ENCODE measurements around the gene CPNE6.

Gene CPNE6

DNA sequence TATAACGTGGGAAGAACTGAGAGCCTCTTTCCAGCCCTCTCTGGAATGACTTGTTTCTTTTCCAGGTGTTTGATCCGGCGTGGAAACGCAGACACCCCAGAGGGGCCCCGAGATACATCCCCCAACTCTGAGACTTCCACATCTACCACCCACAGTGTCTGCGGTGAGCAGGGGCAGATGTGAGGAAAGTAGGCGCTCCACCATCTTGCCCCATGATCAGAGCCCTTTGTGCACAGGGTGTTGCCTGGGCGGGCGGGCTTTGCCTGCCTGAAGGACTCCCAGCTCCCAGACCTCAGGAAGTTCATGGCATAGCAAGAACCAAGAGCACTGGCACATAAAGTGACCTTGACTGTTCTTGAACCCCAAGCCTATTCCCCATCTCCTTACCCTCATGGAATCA lies 16.7 kb upstream of the CPNE6 start:
- peaks cover 8 to 9% of the 10 kb centered on the region in 2 donors for H3K4me1 ChIP-seq (ENCODE audit: control insufficient read depth in 2 of 2, insufficient read depth in 2 of 2, low read length in 2 of 2)
- H3K27ac ChIP-seq (ENCODE audit: low read depth in 2 of 2, low read length in 2 of 2) = no peak overlapping the region
- no peak overlapping the region for H3K9ac ChIP-seq (ENCODE audit: low read depth in 1 of 2, low read length in 2 of 2)
- H3K4me3 ChIP-seq (ENCODE audit: low read length in 2 of 2) = no peak overlapping the region
- peaks cover 0 to 2% of the 10 kb centered on the region in 2 donors for H3K27me3 ChIP-seq (ENCODE audit: control insufficient read depth in 2 of 2, insufficient read depth in 2 of 2, low read length in 2 of 2)
- H3K9me3 ChIP-seq (ENCODE audit: control insufficient read depth in 2 of 2, low read length in 2 of 2) = peaks cover 0 to 2% of the 10 kb centered on the region in 2 donors
- no peaks in the 10 kb centered on the region for H3K36me3 ChIP-seq (ENCODE audit: control insufficient read depth in 2 of 2, insufficient read depth in 2 of 2, low read length in 2 of 2)

DNA sequence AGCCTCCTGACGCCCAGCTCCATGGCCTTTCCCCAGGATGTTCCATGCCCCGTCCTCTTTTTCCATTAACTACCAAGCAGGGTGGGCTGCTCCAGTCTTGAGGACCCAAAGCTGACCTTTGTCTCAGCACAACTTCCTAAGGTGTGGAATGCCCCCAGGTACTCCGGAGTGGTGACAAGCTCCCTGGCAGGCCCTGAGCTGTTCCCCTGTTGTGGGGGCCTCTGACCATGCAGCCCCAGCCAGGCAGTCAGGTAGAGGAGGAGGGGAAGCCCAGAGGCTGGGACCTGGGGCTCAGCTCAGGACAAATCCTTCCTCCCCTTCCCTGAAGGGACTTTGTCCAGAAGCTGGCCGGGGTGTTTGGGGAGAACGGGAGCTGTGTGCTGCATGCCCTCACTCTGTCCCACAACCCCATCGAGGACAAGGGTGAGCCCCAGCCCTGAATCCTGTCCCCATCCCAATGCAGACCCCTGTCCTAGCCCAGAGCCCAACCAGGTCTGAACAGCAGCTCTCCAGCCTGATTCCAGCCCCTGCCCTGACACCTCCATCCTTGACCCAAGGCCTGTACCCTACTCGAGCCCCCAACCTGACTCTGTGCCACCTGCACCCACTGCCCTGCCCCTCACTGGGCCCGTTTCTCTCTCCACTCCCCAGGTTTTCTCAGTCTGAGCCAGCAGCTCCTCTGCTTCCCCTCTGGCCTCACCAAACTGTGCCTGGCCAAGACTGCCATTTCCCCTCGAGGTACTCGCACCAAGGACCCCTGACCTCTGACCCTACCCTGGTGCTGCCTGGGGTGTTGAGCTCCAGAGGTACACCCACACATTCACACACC lies 15.2 kb upstream of the CPNE6 start:
- Histone ChIP-seq H3K4me3 (ENCODE audit: low read length in 2 of 2) (no peak overlapping the region), H3K4me1 (ENCODE audit: control insufficient read depth in 2 of 2, insufficient read depth in 2 of 2, low read length in 2 of 2) (peaks cover 9 to 10% of the 10 kb centered on the region in 2 donors), H3K9me3 (ENCODE audit: control insufficient read depth in 2 of 2, low read length in 2 of 2) (peaks cover 0 to 2% of the 10 kb centered on the region in 2 donors), H3K36me3 (ENCODE audit: control insufficient read depth in 2 of 2, insufficient read depth in 2 of 2, low read length in 2 of 2) (no peaks in the 10 kb centered on the region), H3K27me3 (ENCODE audit: control insufficient read depth in 2 of 2, insufficient read depth in 2 of 2, low read length in 2 of 2) (peaks cover 0 to 2% of the 10 kb centered on the region in 2 donors), H3K27ac (ENCODE audit: low read depth in 2 of 2, low read length in 2 of 2) (no peak overlapping the region), H3K9ac (ENCODE audit: low read depth in 1 of 2, low read length in 2 of 2) (no peak overlapping the region)

GRCh38 chr14:24056800-24057184 lies 14.6 kb upstream of the CPNE6 start:
- Histone ChIP-seq H3K9me3 (ENCODE audit: control insufficient read depth in 2 of 2, low read length in 2 of 2) (peaks cover 0 to 2% of the 10 kb centered on the region in 2 donors), H3K4me3 (ENCODE audit: low read length in 2 of 2) (no peak overlapping the region), H3K27me3 (ENCODE audit: control insufficient read depth in 2 of 2, insufficient read depth in 2 of 2, low read length in 2 of 2) (peaks cover 0 to 2% of the 10 kb centered on the region in 2 donors), H3K4me1 (ENCODE audit: control insufficient read depth in 2 of 2, insufficient read depth in 2 of 2, low read length in 2 of 2) (peaks cover 13 to 15% of the 10 kb centered on the region in 2 donors), H3K27ac (ENCODE audit: low read depth in 2 of 2, low read length in 2 of 2) (no peak overlapping the region), H3K36me3 (ENCODE audit: control insufficient read depth in 2 of 2, insufficient read depth in 2 of 2, low read length in 2 of 2) (no peaks in the 10 kb centered on the region), H3K9ac (ENCODE audit: low read depth in 1 of 2, low read length in 2 of 2) (no peak overlapping the region)

DNA sequence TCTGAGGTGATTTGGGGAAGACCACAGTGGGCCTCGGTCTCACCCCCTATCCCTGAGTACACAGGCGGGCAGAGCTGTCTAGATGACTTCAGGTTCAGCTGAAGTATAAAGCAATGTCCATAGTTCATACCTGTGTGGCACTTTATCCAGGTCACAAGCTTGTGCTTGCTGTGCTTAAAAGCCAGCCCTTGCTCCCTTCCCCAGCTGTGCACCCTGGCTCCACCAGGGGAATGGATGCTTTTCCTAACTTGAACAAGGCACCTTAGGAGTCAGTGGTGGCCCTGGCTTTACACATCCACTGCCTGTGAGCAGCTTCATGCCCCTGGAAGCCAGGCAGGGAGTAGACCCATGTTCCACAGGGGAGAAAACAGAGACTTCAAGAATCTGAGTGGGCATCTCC lies 14.1 kb upstream of the CPNE6 start:
- peaks cover 10 to 14% of the 10 kb centered on the region in 2 donors for H3K4me1 ChIP-seq (ENCODE audit: control insufficient read depth in 2 of 2, insufficient read depth in 2 of 2, low read length in 2 of 2)
- H3K27ac ChIP-seq (ENCODE audit: low read depth in 2 of 2, low read length in 2 of 2) = no peak overlapping the region
- H3K36me3 ChIP-seq (ENCODE audit: control insufficient read depth in 2 of 2, insufficient read depth in 2 of 2, low read length in 2 of 2) = no peaks in the 10 kb centered on the region
- H3K9ac ChIP-seq (ENCODE audit: low read depth in 1 of 2, low read length in 2 of 2) = no peak overlapping the region
- H3K27me3 ChIP-seq (ENCODE audit: control insufficient read depth in 2 of 2, insufficient read depth in 2 of 2, low read length in 2 of 2) = peaks cover 0 to 2% of the 10 kb centered on the region in 2 donors
- peaks cover 0 to 2% of the 10 kb centered on the region in 2 donors for H3K9me3 ChIP-seq (ENCODE audit: control insufficient read depth in 2 of 2, low read length in 2 of 2)
- no peak overlapping the region for H3K4me3 ChIP-seq (ENCODE audit: low read length in 2 of 2)

DNA sequence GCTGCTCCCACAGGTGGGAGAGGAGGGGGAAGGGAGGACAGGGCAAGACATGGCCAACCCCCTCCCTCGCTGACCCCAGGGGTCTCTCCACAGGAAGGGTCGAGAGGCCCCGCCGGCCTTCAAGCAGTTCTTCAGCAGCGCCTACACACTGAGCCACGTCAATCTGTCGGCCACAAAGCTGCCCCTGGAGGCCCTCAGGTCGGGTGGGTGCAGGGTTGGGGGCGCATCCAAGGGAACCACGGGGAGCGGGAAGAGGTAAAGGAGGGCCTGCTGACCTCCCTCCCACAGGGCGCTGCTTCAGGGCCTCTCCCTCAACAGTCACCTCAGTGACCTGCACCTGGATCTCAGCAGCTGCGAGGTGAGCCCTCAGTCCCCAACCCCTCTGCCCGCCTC lies 13.5 kb upstream of the CPNE6 start:
- Histone ChIP-seq H3K4me1 (ENCODE audit: control insufficient read depth in 2 of 2, insufficient read depth in 2 of 2, low read length in 2 of 2) (peaks cover 5 to 8% of the 10 kb centered on the region in 2 donors), H3K9me3 (ENCODE audit: control insufficient read depth in 2 of 2, low read length in 2 of 2) (peaks cover 0 to under 1% of the 10 kb centered on the region in 2 donors), H3K9ac (ENCODE audit: low read depth in 1 of 2, low read length in 2 of 2) (no peak overlapping the region), H3K27me3 (ENCODE audit: control insufficient read depth in 2 of 2, insufficient read depth in 2 of 2, low read length in 2 of 2) (peaks cover 0 to 2% of the 10 kb centered on the region in 2 donors), H3K36me3 (ENCODE audit: control insufficient read depth in 2 of 2, insufficient read depth in 2 of 2, low read length in 2 of 2) (no peaks in the 10 kb centered on the region), H3K27ac (ENCODE audit: low read depth in 2 of 2, low read length in 2 of 2) (no peak overlapping the region), H3K4me3 (ENCODE audit: low read length in 2 of 2) (no peak overlapping the region)

- Histone ChIP-seq H3K27me3 (ENCODE audit: control insufficient read depth in 2 of 2, insufficient read depth in 2 of 2, low read length in 2 of 2) (peaks cover 0 to 2% of the 10 kb centered on the region in 2 donors), H3K9ac (ENCODE audit: low read depth in 1 of 2, low read length in 2 of 2) (no peak overlapping the region), H3K36me3 (ENCODE audit: control insufficient read depth in 2 of 2, insufficient read depth in 2 of 2, low read length in 2 of 2) (no peaks in the 10 kb centered on the region), H3K4me1 (ENCODE audit: control insufficient read depth in 2 of 2, insufficient read depth in 2 of 2, low read length in 2 of 2) (peaks cover 5 to 7% of the 10 kb centered on the region in 2 donors), H3K4me3 (ENCODE audit: low read length in 2 of 2) (no peak overlapping the region), H3K9me3 (ENCODE audit: control insufficient read depth in 2 of 2, low read length in 2 of 2) (no peaks in the 10 kb centered on the region), H3K27ac (ENCODE audit: low read depth in 2 of 2, low read length in 2 of 2) (no peak overlapping the region)
Measured at GRCh38 chr14:24058260-24058950, 13.0 kb upstream of the CPNE6 start.

GRCh38 chr14:24058951-24059475 lies 12.3 kb upstream of the CPNE6 start:
- Histone ChIP-seq H3K27me3 (ENCODE audit: control insufficient read depth in 2 of 2, insufficient read depth in 2 of 2, low read length in 2 of 2) (peaks cover 0 to 2% of the 10 kb centered on the region in 2 donors), H3K9me3 (ENCODE audit: control insufficient read depth in 2 of 2, low read length in 2 of 2) (no peaks in the 10 kb centered on the region), H3K27ac (ENCODE audit: low read depth in 2 of 2, low read length in 2 of 2) (no peak overlapping the region), H3K4me1 (ENCODE audit: control insufficient read depth in 2 of 2, insufficient read depth in 2 of 2, low read length in 2 of 2) (peaks cover 5 to 7% of the 10 kb centered on the region in 2 donors), H3K4me3 (ENCODE audit: low read length in 2 of 2) (no peak overlapping the region), H3K36me3 (ENCODE audit: control insufficient read depth in 2 of 2, insufficient read depth in 2 of 2, low read length in 2 of 2) (no peaks in the 10 kb centered on the region), H3K9ac (ENCODE audit: low read depth in 1 of 2, low read length in 2 of 2) (no peak overlapping the region)

DNA sequence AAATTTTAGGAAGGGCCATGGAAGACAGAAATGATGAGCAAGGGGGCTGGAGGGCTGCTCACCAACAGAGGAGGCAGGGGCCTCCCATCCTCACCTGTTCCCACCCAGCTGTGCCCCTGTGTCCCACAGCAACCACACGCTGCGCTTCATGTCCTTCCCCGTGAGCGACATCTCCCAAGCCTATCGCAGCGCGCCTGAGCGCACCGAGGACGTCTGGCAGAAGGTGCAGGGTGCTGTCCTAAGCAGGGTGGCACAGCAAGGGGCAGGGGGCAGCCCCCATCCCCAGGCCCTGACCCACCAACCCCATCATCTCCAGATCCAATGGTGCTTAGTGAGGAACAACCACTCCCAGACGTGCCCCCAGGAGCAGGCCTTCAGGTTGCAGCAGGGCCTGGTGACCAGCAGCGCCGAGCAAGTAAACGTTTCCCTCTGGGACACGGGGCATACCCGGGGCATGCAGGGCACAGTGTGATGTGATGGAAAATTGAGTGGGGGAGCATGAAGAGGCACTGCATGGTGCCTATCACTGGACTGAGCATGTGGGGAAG lies 11.4 kb upstream of the CPNE6 start:
- H3K9me3 ChIP-seq (ENCODE audit: control insufficient read depth in 2 of 2, low read length in 2 of 2) = no peaks in the 10 kb centered on the region
- H3K27me3 ChIP-seq (ENCODE audit: control insufficient read depth in 2 of 2, insufficient read depth in 2 of 2, low read length in 2 of 2) = peaks cover 0 to 2% of the 10 kb centered on the region in 2 donors
- no peak overlapping the region for H3K27ac ChIP-seq (ENCODE audit: low read depth in 2 of 2, low read length in 2 of 2)
- H3K4me1 ChIP-seq (ENCODE audit: control insufficient read depth in 2 of 2, insufficient read depth in 2 of 2, low read length in 2 of 2) = peaks cover 5 to 7% of the 10 kb centered on the region in 2 donors
- H3K9ac ChIP-seq (ENCODE audit: low read depth in 1 of 2, low read length in 2 of 2) = no peak overlapping the region
- H3K36me3 ChIP-seq (ENCODE audit: control insufficient read depth in 2 of 2, insufficient read depth in 2 of 2, low read length in 2 of 2) = no peaks in the 10 kb centered on the region
- H3K4me3 ChIP-seq (ENCODE audit: low read length in 2 of 2) = no peak overlapping the region

GRCh38 chr14:24060443-24060842 lies 10.9 kb upstream of the CPNE6 start:
- Histone ChIP-seq H3K27me3 (ENCODE audit: control insufficient read depth in 2 of 2, insufficient read depth in 2 of 2, low read length in 2 of 2) (peaks cover 0 to 2% of the 10 kb centered on the region in 2 donors), H3K4me3 (ENCODE audit: low read length in 2 of 2) (no peak overlapping the region), H3K36me3 (ENCODE audit: control insufficient read depth in 2 of 2, insufficient read depth in 2 of 2, low read length in 2 of 2) (no peaks in the 10 kb centered on the region), H3K4me1 (ENCODE audit: control insufficient read depth in 2 of 2, insufficient read depth in 2 of 2, low read length in 2 of 2) (peaks cover 5 to 7% of the 10 kb centered on the region in 2 donors), H3K9me3 (ENCODE audit: control insufficient read depth in 2 of 2, low read length in 2 of 2) (no peaks in the 10 kb centered on the region), H3K9ac (ENCODE audit: low read depth in 1 of 2, low read length in 2 of 2) (no peak overlapping the region), H3K27ac (ENCODE audit: low read depth in 2 of 2, low read length in 2 of 2) (no peak overlapping the region)
